Muscle layer of duodenum (tissue), 2 donors: ENCODE data around the gene MAP2K5.

Experiments used
- H3K27ac ChIP-seq: one replicate; pipeline ENCODE4 v1.7.0; 2013; ENCODE audit warnings: mild to moderate bottlenecking, low read length
- H3K27me3 ChIP-seq: one replicate; pipeline ENCODE4 v1.7.0; 2013; ENCODE audit warnings: low read depth, mild to moderate bottlenecking, control low read depth, low read length
- H3K36me3 ChIP-seq, 2 donors: one replicate each; pipeline ENCODE4 v1.7.0; 2013; ENCODE audit warnings: low read length in 2 of 2, control low read depth in 1 of 2, mild to moderate bottlenecking in 1 of 2; ENCODE audit not compliant: insufficient read depth in 2 of 2, control insufficient read depth in 1 of 2
- H3K4me1 ChIP-seq, 2 donors: one replicate each; pipeline ENCODE4 v1.7.0; 2013; ENCODE audit warnings: low read length in 2 of 2, mild to moderate bottlenecking in 2 of 2, control low read depth in 1 of 2, moderate library complexity in 1 of 2; ENCODE audit not compliant: insufficient read depth in 2 of 2, control insufficient read depth in 1 of 2
- H3K4me3 ChIP-seq, 2 donors: one replicate each; pipeline ENCODE4 v1.7.0; 2013; ENCODE audit warnings: low read length in 2 of 2, low read depth in 1 of 2, mild to moderate bottlenecking in 1 of 2
- H3K9me3 ChIP-seq, 2 donors: one replicate each; pipeline ENCODE4 v1.7.0; 2013; ENCODE audit warnings: low read length in 2 of 2, control low read depth in 1 of 2, mild to moderate bottlenecking in 1 of 2; ENCODE audit not compliant: control insufficient read depth in 1 of 2
- donor health status: healthy.

Gene MAP2K5

DNA sequence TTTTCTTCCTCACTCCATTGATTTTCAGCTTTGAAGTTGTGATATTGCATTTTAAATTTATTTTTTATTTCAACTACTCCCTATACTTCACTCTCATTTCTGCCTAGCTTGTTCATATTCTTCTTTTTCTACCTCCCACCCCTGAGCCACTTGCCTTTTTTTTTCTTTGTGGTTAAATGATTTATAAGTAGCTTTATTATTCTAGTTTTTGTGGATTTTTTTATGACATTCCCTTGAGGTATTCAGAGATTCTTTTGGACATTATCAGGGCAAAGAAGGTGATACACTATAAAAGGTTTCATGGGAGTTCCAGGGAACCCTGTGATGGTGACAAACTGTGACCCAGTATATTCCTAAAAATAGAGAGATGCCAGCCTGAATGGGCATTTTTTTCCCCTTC is 18.3 kb upstream of the MAP2K5 start:
- no peak overlapping the region for H3K4me3 ChIP-seq
- H3K9me3 ChIP-seq = no peaks in the 10 kb centered on the region
- H3K27me3 ChIP-seq = no peaks in the 10 kb centered on the region
- H3K27ac ChIP-seq = no peak overlapping the region
- peaks cover 7 to 19% of the 10 kb centered on the region in 2 donors for H3K4me1 ChIP-seq
- H3K36me3 ChIP-seq = peaks cover 11 to 15% of the 10 kb centered on the region in 2 donors

- Histone ChIP-seq H3K27me3 (no peaks in the 10 kb centered on the region), H3K4me1 (peaks cover 0 to 7% of the 10 kb centered on the region in 2 donors), H3K27ac (no peak overlapping the region), H3K9me3 (no peaks in the 10 kb centered on the region), H3K4me3 (no peak overlapping the region), H3K36me3 (peaks cover 8 to 11% of the 10 kb centered on the region in 2 donors)
Measured at GRCh38 chr15:67528513-67528912, 14.0 kb upstream of the MAP2K5 start.

DNA sequence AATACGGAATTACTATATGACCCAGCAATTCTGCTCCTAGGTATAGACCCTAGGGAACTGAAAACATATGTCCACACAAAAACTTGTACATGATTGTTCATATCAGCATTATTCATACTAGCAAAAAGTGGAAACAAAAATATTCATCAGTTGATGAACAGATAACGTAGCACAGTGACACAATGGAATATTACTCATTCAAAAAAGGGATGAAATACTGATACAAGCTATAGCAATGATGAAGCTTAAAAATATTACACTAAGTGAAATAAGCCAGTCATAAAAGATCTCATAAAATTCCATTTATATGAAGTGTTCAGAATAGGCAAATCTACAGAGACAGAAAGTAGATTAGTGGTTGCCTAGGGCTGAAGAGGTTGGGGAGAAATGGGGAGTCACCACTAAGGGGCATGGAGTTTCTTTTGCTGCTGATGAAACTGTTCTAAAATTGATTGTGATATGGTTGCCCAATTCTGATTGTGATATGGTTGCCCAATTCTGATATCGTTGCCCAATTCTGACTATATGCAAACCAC is 11.1 kb upstream of the MAP2K5 start:
- H3K4me3 ChIP-seq = no peak overlapping the region
- H3K4me1 ChIP-seq = no peaks in the 10 kb centered on the region
- H3K9me3 ChIP-seq = no peaks in the 10 kb centered on the region
- H3K27ac ChIP-seq = no peak overlapping the region
- no peaks in the 10 kb centered on the region for H3K27me3 ChIP-seq
- peaks cover 8 to 11% of the 10 kb centered on the region in 2 donors for H3K36me3 ChIP-seq

DNA sequence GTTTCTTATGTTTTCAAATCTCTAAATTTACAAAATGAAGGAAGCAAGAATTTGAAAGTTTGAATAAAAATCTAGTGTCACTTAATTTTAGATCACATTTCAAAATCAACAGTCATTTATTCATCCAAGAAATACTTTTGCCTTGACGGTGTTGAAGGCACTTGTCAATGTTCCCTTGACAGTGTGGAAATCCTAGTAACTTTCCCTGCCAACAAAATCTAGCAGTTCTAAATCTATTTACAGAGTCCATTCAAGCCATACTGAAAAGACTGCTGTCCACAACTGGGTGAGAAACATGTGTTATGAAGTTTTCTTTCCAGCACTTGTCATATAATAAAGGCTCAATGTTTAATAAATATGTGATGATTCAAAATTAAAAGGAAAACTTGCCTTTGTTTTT is 8.6 kb upstream of the MAP2K5 start:
- Histone ChIP-seq H3K4me1 (no peaks in the 10 kb centered on the region), H3K27me3 (no peaks in the 10 kb centered on the region), H3K4me3 (no peak overlapping the region), H3K27ac (no peak overlapping the region), H3K9me3 (no peaks in the 10 kb centered on the region), H3K36me3 (no peaks in the 10 kb centered on the region)

GRCh38 chr15:67534360-67534759 is 8.1 kb upstream of the MAP2K5 start:
- Histone ChIP-seq H3K36me3 (no peaks in the 10 kb centered on the region), H3K4me3 (no peak overlapping the region), H3K9me3 (no peaks in the 10 kb centered on the region), H3K4me1 (no peaks in the 10 kb centered on the region), H3K27ac (no peak overlapping the region), H3K27me3 (no peaks in the 10 kb centered on the region)

- no peak overlapping the region for H3K27ac ChIP-seq
- no peaks in the 10 kb centered on the region for H3K4me1 ChIP-seq
- no peaks in the 10 kb centered on the region for H3K36me3 ChIP-seq
- H3K9me3 ChIP-seq = no peaks in the 10 kb centered on the region
- no peak overlapping the region for H3K4me3 ChIP-seq
- no peaks in the 10 kb centered on the region for H3K27me3 ChIP-seq
Measured at GRCh38 chr15:67537771-67538170, 4.7 kb upstream of the MAP2K5 start.

DNA sequence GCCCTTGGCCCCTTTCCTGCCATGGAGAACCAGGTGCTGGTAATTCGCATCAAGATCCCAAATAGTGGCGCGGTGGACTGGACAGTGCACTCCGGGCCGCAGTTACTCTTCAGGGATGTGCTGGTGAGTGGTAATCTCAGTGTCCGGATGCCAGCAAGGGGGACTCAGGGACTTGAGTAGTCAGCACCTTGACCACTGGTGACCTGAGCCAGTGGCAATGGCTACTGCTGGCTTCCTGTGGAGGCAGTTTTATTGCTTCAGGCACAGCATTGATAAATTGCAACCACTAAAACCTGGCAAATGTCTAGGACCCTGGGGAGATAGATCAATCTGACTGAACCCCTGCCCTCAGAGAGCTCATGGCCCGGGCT is 830 bp downstream of the MAP2K5 start:
- Histone ChIP-seq H3K4me1 (peaks cover 12 to 26% of the 10 kb centered on the region in 2 donors), H3K27ac (peak overlapping the region; percentile 85), H3K36me3 (peaks cover 0 to 5% of the 10 kb centered on the region in 2 donors), H3K27me3 (no peaks in the 10 kb centered on the region), H3K9me3 (no peaks in the 10 kb centered on the region), H3K4me3 (peak overlapping the region; percentile 78 to 100)

DNA sequence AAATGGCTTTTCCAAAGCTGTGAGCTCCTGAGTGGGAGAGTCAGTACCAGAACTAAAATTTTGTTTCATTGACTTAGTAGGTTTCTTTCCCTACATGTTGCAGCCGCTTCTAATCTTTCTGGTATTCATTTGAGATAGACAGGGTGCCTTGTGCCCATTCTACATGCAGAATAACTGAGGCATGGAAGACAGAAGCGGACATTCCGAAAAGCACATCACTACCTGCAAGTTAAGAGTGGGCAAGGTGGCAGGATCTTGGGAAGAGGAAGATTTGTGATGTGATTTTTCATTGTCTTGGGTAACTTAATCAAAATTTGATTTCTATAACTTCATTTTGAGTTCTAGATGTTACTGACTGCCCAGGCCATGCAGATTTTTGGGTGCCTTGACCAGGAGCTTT is 2.0 kb downstream of the MAP2K5 start:
- no peak overlapping the region for H3K4me3 ChIP-seq
- no peaks in the 10 kb centered on the region for H3K27me3 ChIP-seq
- H3K27ac ChIP-seq = no peak overlapping the region
- peaks cover 0 to 5% of the 10 kb centered on the region in 2 donors for H3K36me3 ChIP-seq
- no peaks in the 10 kb centered on the region for H3K9me3 ChIP-seq
- peaks cover 12 to 33% of the 10 kb centered on the region in 2 donors for H3K4me1 ChIP-seq

- Histone ChIP-seq H3K36me3 (peaks cover 0 to 5% of the 10 kb centered on the region in 2 donors), H3K27ac (no peak overlapping the region), H3K9me3 (no peaks in the 10 kb centered on the region), H3K27me3 (no peaks in the 10 kb centered on the region), H3K4me3 (no peak overlapping the region), H3K4me1 (peaks cover 12 to 33% of the 10 kb centered on the region in 2 donors)
Measured at GRCh38 chr15:67545864-67546263, 3.4 kb downstream of the MAP2K5 start.

GRCh38 chr15:67547064-67547463 is 4.6 kb downstream of the MAP2K5 start:
- H3K36me3 ChIP-seq = peaks cover 4 to 9% of the 10 kb centered on the region in 2 donors
- H3K27ac ChIP-seq = no peak overlapping the region
- H3K27me3 ChIP-seq = no peaks in the 10 kb centered on the region
- H3K4me1 ChIP-seq = peaks cover 12 to 33% of the 10 kb centered on the region in 2 donors
- H3K4me3 ChIP-seq = no peak overlapping the region
- no peaks in the 10 kb centered on the region for H3K9me3 ChIP-seq

- Histone ChIP-seq H3K4me1 (peaks cover 12 to 33% of the 10 kb centered on the region in 2 donors), H3K9me3 (no peaks in the 10 kb centered on the region), H3K27me3 (no peaks in the 10 kb centered on the region), H3K27ac (peak overlapping the region; percentile 11), H3K36me3 (peaks cover 7 to 9% of the 10 kb centered on the region in 2 donors), H3K4me3 (no peak overlapping the region)
Measured at GRCh38 chr15:67547836-67548235, 5.3 kb downstream of the MAP2K5 start.

- no peak overlapping the region for H3K4me3 ChIP-seq
- peaks cover 8 to 32% of the 10 kb centered on the region in 2 donors for H3K4me1 ChIP-seq
- H3K27me3 ChIP-seq = no peaks in the 10 kb centered on the region
- peak overlapping the region; percentile 11 for H3K27ac ChIP-seq
- H3K36me3 ChIP-seq = peaks cover 7 to 9% of the 10 kb centered on the region in 2 donors
- H3K9me3 ChIP-seq = no peaks in the 10 kb centered on the region
Measured at GRCh38 chr15:67548236-67548852, 5.8 kb downstream of the MAP2K5 start.
